GM10248 (cell line): ENCODE results near the gene POM121.
A peak's percentile ranks its signal among the peaks of the same experiment; 100 is the strongest.
"Not testable (repeated sequence)": the region's sequence is repeated elsewhere in the genome, so short reads cannot be mapped to it uniquely, and the experiment has no call there.

ENCODE experiments used
- CTCF ChIA-PET: fragments of 300-600 bp; sonication (Branson Sonifier 250); formaldehyde crosslinking; extraction: SDS; loops from one replicate; lab custom pipeline; 2021; ENCODE audit warnings: antibody characterized with exemption; lab: Yijun Ruan, JAX
- POLR2A ChIA-PET: fragments of 350-650 bp; sonication (Branson Sonifier 250); formaldehyde crosslinking; extraction: SDS; loops from one replicate; lab custom pipeline; 2020; ENCODE audit warnings: antibody characterized with exemption; lab: Yijun Ruan, JAX
- DNase-seq: peaks from one replicate; pipeline ENCODE4 v3.0.0; 2012; ENCODE audit errors: extremely low spot score
- TF ChIP-seq, protein P1 (sequence below): IDR thresholded peaks from 2 replicates; pipeline ENCODE4 v1.5.1; 2012; ENCODE audit warnings: mild to moderate bottlenecking, low read depth; ENCODE audit errors: extremely low read depth, missing control alignments, control extremely low read depth

Gene POM121

DNA sequence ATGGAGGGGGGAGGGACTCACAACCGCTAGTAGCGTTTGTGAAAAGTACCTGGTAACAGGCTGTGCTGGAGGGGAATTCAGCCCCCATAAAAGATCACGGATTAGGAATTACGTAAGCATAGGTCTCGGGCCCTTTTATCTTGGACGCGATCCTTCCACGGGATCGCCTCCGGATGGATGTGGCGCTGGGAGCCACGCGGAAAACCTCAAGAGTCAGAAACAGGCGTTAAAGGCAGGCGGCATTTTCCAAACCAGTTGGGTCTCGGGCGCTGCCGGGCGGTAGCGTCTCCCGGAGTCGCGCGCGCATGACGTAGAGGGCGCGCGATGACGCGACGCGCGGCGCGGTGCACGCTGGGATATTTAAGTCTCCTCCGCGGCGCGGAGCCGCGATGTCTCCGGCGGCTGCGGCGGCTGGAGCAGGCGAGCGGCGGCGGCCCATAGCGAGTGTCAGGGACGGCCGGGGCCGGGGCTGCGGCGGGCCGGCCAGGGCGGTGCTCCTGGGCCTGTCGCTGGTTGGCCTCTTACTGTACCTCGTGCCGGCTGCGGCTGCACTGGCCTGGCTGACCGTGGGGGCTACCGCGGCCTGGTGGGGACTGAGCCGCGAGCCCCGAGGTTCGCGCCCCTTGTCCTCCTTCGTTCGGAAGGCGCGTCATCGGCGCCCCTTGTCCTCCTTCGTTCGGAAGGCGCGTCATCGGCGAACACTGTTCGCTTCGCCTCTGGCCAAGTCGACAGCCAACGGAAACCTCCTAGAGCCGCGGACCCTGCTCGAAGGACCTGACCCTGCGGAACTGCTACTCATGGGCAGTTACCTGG lies at the start of gene POM121:
Gene POM121, plus strand, starts transcription at position 363 of the 813 bp plus-strand sequence. Its CDS starts 27 bp downstream, at position 390.
- CTCF ChIA-PET: interaction anchor here (0.7 kb wide), 1 partner anchor 10 kb away, joined by 4 read pairs; no protein-coding TSS in a partner anchor

DNA sequence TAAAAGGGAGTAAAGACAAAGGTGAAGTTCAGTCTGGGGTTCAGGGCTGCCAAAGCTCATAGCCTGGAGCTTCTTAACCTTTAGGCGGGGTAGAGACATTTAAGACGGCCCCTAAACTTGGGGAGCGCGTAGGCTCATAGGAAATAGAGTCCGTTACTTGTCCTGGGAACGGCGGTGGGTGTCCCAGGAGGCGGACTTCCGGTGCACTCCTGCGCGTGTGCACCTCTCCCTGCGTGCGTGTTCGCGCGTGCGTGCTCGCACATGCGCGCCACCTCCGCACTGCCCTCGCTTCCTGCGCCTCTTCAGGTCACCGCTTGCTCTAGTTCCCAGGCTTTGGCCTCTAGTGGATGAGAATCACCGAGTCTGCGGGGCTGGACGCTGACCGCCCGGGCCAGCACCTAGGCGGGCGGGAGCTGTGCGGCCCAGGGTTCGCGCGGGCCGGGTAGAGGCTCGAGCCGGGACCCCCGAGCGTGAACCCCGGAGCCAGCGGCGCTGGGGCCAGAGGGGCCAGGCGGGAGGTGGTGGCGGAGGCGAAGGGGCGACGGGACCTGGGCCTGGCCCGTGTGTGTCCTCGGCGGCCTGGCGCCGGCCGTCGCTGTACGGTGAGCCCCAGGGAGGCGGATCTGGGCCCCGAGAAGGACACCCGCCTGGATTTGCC lies 45.7 kb upstream of the POM121 start:
- DNase-seq: peak; percentile 71
- POLR2A ChIA-PET, CTCF ChIA-PET: not testable (repeated sequence)

More for the DNA sequence above, at the start of gene POM121:
- POLR2A ChIA-PET: no interaction called here
- TF ChIP-seq, protein P1, sequence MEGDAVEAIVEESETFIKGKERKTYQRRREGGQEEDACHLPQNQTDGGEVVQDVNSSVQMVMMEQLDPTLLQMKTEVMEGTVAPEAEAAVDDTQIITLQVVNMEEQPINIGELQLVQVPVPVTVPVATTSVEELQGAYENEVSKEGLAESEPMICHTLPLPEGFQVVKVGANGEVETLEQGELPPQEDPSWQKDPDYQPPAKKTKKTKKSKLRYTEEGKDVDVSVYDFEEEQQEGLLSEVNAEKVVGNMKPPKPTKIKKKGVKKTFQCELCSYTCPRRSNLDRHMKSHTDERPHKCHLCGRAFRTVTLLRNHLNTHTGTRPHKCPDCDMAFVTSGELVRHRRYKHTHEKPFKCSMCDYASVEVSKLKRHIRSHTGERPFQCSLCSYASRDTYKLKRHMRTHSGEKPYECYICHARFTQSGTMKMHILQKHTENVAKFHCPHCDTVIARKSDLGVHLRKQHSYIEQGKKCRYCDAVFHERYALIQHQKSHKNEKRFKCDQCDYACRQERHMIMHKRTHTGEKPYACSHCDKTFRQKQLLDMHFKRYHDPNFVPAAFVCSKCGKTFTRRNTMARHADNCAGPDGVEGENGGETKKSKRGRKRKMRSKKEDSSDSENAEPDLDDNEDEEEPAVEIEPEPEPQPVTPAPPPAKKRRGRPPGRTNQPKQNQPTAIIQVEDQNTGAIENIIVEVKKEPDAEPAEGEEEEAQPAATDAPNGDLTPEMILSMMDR: no peak
- peak; percentile 93 for DNase-seq

- POLR2A ChIA-PET, CTCF ChIA-PET: not testable (repeated sequence)
- DNase-seq: peak; percentile 24
These were observed 45.1 kb upstream of the POM121 start for GRCh38 chr7:72879737-72880215.

DNA sequence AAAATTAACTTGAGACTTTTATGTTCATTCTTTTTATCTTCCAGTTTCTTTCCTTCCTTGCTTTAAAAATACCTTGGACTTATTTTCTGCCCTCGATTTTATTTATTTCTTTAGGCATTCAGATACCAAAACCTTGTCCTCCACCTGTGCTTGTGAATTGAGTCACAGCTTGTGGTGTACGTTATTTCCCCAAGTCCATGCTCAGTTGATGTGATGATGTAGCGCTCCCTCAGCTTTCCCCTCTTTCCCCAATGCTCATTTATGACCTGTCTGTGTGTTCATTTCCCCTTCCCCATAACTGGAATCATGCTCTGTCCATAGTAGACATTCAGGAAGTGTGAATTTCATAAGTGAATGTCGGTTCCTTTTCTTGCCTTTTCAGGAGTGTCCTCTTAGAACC lies 33.1 kb upstream of the POM121 start:
- POLR2A ChIA-PET, CTCF ChIA-PET, DNase-seq: not testable (repeated sequence)

GRCh38 chr7:72904740-72905139 lies 20.2 kb upstream of the POM121 start:
- POLR2A ChIA-PET, CTCF ChIA-PET, DNase-seq: not testable (repeated sequence)

- CTCF ChIA-PET, POLR2A ChIA-PET, DNase-seq: not testable (repeated sequence)
These were observed 16.5 kb upstream of the POM121 start for GRCh38 chr7:72908422-72908821.

GRCh38 chr7:72911395-72911794 lies 13.5 kb upstream of the POM121 start:
- POLR2A ChIA-PET, DNase-seq, CTCF ChIA-PET: not testable (repeated sequence)

DNA sequence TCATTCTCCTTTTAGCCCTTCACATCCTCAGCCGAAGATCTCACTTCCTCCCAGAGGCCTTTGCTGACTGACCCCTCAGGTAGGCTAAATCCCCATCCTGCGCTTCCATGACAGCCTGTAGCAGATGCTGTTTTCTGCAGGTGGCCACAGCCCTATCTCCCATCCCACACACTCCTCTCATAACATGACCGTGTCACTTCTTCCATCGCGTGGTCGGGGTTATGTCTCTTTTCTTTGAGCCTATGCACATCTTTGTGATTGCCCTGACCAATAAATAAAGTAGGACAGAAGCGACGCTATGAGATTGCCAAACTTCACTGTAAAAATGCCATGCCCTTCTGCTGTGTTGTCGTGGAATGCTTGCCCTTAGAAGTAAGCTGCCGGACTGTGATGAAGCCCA lies 11.1 kb upstream of the POM121 start:
- POLR2A ChIA-PET, DNase-seq: not testable (repeated sequence)
- CTCF ChIA-PET: interaction anchor here (2.5 kb wide), 1 partner anchor 12 kb away, joined by 9 read pairs; no protein-coding TSS in a partner anchor

DNA sequence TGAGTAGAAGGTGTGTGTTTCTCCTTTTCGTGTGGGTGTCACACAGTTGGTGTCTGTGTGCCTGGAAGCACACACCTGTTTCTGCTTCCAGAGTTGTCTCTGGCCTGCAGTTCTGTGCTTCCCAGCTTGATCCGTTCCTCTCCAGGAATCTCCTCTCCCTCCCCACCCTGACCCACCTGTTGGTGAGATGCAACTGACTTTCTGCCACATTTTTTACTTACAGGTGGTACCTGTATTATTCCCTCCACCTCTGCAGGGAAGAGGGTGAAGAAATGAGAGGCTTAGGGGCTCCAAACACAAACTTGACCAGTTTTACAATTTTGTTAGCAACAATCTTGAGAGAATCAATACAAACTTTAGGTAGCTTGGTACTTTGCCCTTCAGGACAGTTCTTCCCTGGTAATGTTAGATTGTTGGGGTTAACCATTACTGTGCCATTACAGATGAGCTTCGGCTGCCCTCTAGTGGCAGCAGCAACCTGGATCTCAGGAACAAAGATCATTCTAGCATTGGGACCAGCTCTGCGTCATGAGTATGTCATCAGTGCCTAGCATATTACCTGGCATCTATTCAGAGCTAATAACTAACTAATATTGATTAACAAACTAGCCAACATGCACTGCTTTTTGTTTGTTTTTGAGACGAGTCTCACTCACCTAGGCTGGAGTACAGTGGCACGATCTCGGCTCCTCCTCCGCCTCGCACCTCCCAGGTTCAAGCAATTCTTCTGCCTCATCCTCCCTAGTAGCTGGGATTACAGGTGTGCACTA lies 10.0 kb upstream of the POM121 start:
- CTCF ChIA-PET: interaction anchor here (0.6 to 2.5 kb wide), 13 partner anchors 8 to 1163 kb away, joined by 3 to 9 read pairs (median 5); partner anchors contain the start of gene TYW1B
- TF ChIP-seq, protein P1: peak; percentile 41
- DNase-seq: peak; percentile 24
- POLR2A ChIA-PET: not testable (repeated sequence)

DNA sequence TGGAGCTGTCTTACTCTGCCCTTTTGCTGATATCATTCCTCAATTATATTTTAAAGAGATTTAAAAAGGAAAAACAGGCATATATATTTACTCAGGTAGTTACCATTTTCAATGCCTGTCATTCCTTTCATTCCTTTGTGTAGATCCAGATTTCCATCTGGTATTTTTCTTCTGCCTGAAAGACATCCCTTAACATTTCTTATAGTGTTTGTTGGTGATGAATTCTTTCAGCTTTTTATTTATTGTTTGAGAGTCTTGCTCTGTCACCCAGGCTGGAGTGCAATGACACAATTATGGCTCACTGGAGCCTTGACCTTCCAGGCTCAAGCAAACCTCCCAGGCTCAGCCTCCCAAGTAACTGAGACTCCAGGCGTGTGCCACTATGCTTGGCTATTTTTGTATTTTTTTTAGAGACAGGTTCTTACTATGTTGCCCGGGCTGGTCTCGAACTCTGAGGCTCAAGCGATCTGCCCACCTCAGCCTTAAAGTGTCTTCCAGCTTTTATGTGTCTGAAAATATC lies 5.6 kb upstream of the POM121 start:
- no peak for DNase-seq
- TF ChIP-seq, protein P1: no peak
- ChIA-PET CTCF (no interaction called here), POLR2A (interaction anchor here (0.5 to 0.6 kb wide), 2 partner anchors 641 to 673 kb away, joined by 3 to 4 read pairs; no protein-coding TSS in a partner anchor)
